Endothelial cell of umbilical vein (primary cell): ENCODE results near the gene UBE2L6. TPM values are rescaled to one million over a fixed set of nuclear protein-coding genes. Genes with fewer than 3 reads are reported as not detected.
A peak's percentile ranks its signal among the peaks of the same experiment; 100 is the strongest.

ENCODE experiments used
- BruUV-seq: library from RNA; stranded (reverse); fragments of 400-500 nt; replicated peaks from 2 replicates; lab custom pipeline; 2021; lab: Mats Ljungman, UMichigan
- CTCF ChIA-PET: fragments of 300-600, 350-600 bp; sonication (Branson Sonifier 250); formaldehyde crosslinking; loops from one replicate; lab custom pipeline; 2021; ENCODE audit warnings: antibody characterized with exemption, inconsistent platforms; lab: Charles Lee
- POLR2A ChIA-PET: fragments of 300-600, 350-600 bp; sonication (Branson Sonifier 250); formaldehyde crosslinking; loops from one replicate; lab custom pipeline; 2021; ENCODE audit warnings: antibody characterized with exemption, inconsistent platforms; lab: Charles Lee
- DNase-seq: peaks from one replicate; pipeline ENCODE4 v3.0.0-alpha.2; 2011; ENCODE audit warnings: low read depth, low spot score
- FAIRE-seq: peaks from 2 replicates; lab custom pipeline; 2011; peaks lifted over from hg19 to GRCh38; lab: Jason Lieb, UNC
- H2AFZ ChIP-seq: 2 replicates; pipeline ENCODE4 v1.6.0; 2012; ENCODE audit warnings: low read depth, low read length, control low read depth, inconsistent platforms
- H3K27ac ChIP-seq: 2 replicates; pipeline ENCODE4 v1.5.1; 2011; ENCODE audit warnings: low read depth, mild to moderate bottlenecking, control low read depth, low read length, moderate library complexity; ENCODE audit not compliant: insufficient read depth
- H3K27me3 ChIP-seq, 2 experiments: 2 replicates each; pipeline versions ENCODE4 v1.6.0 to v1.6.1; 2011; ENCODE audit warnings: low read length in 2 of 2, mixed read lengths in 1 of 2; ENCODE audit not compliant: control insufficient read depth in 2 of 2, insufficient read depth in 2 of 2
- H3K36me3 ChIP-seq, 2 experiments: 2 replicates in 1 of 2; 3 replicates in 1 of 2; pipeline ENCODE4 v1.5.1; 2011; ENCODE audit warnings: low read length in 2 of 2, mild to moderate bottlenecking in 1 of 2, moderate library complexity in 1 of 2; ENCODE audit not compliant: control insufficient read depth in 2 of 2, insufficient read depth in 2 of 2; ENCODE audit errors: extremely low read depth in 1 of 2
- H3K4me1 ChIP-seq: 3 replicates; pipeline ENCODE4 v1.5.1; 2011; ENCODE audit warnings: mild to moderate bottlenecking, low read length; ENCODE audit not compliant: control insufficient read depth, insufficient read depth; ENCODE audit errors: extremely low read depth
- H3K4me2 ChIP-seq: 2 replicates; pipeline ENCODE4 v1.6.1; 2011; ENCODE audit warnings: low read length, control low read depth, mixed read lengths; ENCODE audit not compliant: insufficient read depth
- H3K4me3 ChIP-seq, 3 experiments: fragments of 200-600 bp in 1 of 3; sonication (generic), shearing (Covaris generic) in 1 of 3; replicated peaks in 1 of 3; 2 replicates each; pipeline ENCODE4 v1.5.1; 2011 to 2016; ENCODE audit warnings: control low read depth in 3 of 3, low read length in 3 of 3, mild to moderate bottlenecking in 2 of 3, inconsistent platforms in 1 of 3, low read depth in 1 of 3, moderate library complexity in 1 of 3; ENCODE audit not compliant: insufficient read depth in 1 of 3
- H3K79me2 ChIP-seq: 2 replicates; pipeline ENCODE4 v1.6.0; 2012; ENCODE audit warnings: low read length, inconsistent platforms; ENCODE audit not compliant: control insufficient read depth, insufficient read depth
- H3K9ac ChIP-seq: replicated peaks from 2 replicates; pipeline ENCODE3; 2011; ENCODE audit warnings: low read length, control low read depth; ENCODE audit not compliant: insufficient read depth; ENCODE audit errors: extremely low read depth
- H3K9me1 ChIP-seq: replicated peaks from 3 replicates; pipeline ENCODE4 v1.6.0; 2011; ENCODE audit warnings: mild to moderate bottlenecking, low read length; ENCODE audit not compliant: control insufficient read depth, insufficient read depth; ENCODE audit errors: extremely low read depth
- H3K9me3 ChIP-seq: replicated peaks from 2 replicates; pipeline ENCODE4 v1.5.1; 2012; ENCODE audit warnings: low read length, inconsistent platforms; ENCODE audit not compliant: control insufficient read depth, insufficient read depth
- H4K20me1 ChIP-seq: replicated peaks from 2 replicates; pipeline ENCODE3; 2011; ENCODE audit warnings: mild to moderate bottlenecking, low read length; ENCODE audit not compliant: control insufficient read depth, insufficient read depth; ENCODE audit errors: extremely low read depth
- EZH2 ChIP-seq: IDR thresholded peaks from 2 replicates; pipeline ENCODE4 v1.6.1; 2012; ENCODE audit warnings: borderline replicate concordance, low read depth, mild to moderate bottlenecking, moderate library complexity, low read length, inconsistent platforms; ENCODE audit not compliant: severe bottlenecking
- FOS ChIP-seq: IDR thresholded peaks from 2 replicates; pipeline ENCODE4 v1.6.1; 2011; ENCODE audit warnings: mild to moderate bottlenecking, low read length, moderate library complexity, borderline replicate concordance; ENCODE audit not compliant: insufficient read depth
- GATA2 ChIP-seq: IDR thresholded peaks from 2 replicates; pipeline ENCODE4 v1.7.0; 2011; ENCODE audit warnings: low read depth, mild to moderate bottlenecking, moderate library complexity, mixed read lengths, low read length; ENCODE audit not compliant: insufficient read length, insufficient read depth
- JUN ChIP-seq: IDR thresholded peaks from 2 replicates; pipeline ENCODE4 v1.6.1; 2011; ENCODE audit warnings: borderline replicate concordance, low read depth; ENCODE audit not compliant: insufficient read length, insufficient read depth
- MAX ChIP-seq: IDR thresholded peaks from 2 replicates; pipeline ENCODE4 v1.6.1; 2011; ENCODE audit not compliant: insufficient read depth, insufficient read length
- MYC ChIP-seq: IDR thresholded peaks from one replicate; pipeline ENCODE4 v1.6.1; 2011; ENCODE audit warnings: mild to moderate bottlenecking, low read depth, low read length
- POLR2A ChIP-seq: IDR thresholded peaks from 2 replicates; pipeline ENCODE4 v1.6.1; 2012; ENCODE audit warnings: low read depth, mild to moderate bottlenecking, control low read depth, low read length
- POLR2AphosphoS5 ChIP-seq: IDR thresholded peaks from 2 replicates; pipeline ENCODE4 v1.6.1; 2012; ENCODE audit warnings: low read depth, mild to moderate bottlenecking, control low read depth, low read length, moderate library complexity; ENCODE audit not compliant: insufficient read depth
- dilution Hi-C: fragments of 300-500 bp; cut with MboI; formaldehyde crosslinking; loops from one replicate; pipeline ENCODE4 v1.15.0; 2019; ENCODE audit warnings: low sequenced_read_pairs; ENCODE audit not compliant: extremely low pct_ligation_motif_present
- intact Hi-C: fragments of 100-400 bp; cut with micrococcal nuclease; formaldehyde crosslinking; loops from one replicate; pipeline ENCODE4 v1.10.0; 2022
- polyA plus RNA-seq, 4 experiments: library from polyadenylated mRNA; depleted of rRNA in 3 of 4; stranded (reverse) in 3 of 4; unstranded in 1 of 4; fragments of >200 nt; gene quantifications; 2 replicates each; pipeline versions ENCODE4 v1.2.1 to v1.2.3, GENCODE V29; 2011 to 2012; ENCODE audit warnings: missing spikeins in 1 of 4
- total RNA-seq: library from RNA; stranded (reverse); gene quantifications from 2 replicates; pipeline ENCODE4 v1.2.3, GENCODE V29; 2021
- TF ChIP-seq, protein P1 (sequence below), 2 donors: IDR thresholded peaks; 1 replicate in 1 of 2; 2 replicates in 1 of 2; pipeline ENCODE4 v1.5.1; 2011; ENCODE audit warnings: low read length in 2 of 2, mild to moderate bottlenecking in 2 of 2, moderate library complexity in 2 of 2, control low read depth in 1 of 2, inconsistent platforms in 1 of 2, low read depth in 1 of 2; ENCODE audit not compliant: insufficient read depth in 1 of 2; ENCODE audit errors: extremely low read depth in 1 of 2

The UBE2L6 gene
- total and polyA plus RNA-seq, 2 donors (not counting 3 experiments of a cell fraction or from before 2014, with no cell fraction given): 22.3 to 25.2 TPM

GRCh38 chr11:57549983-57550382 is 17.5 kb downstream of the UBE2L6 start:
- intact Hi-C loops: no loop called here

GRCh38 chr11:57547854-57548377 is 19.6 kb downstream of the UBE2L6 start:
- CTCF ChIA-PET: interaction anchor here (1.0 to 2.3 kb wide), 6 partner anchors 14 to 966 kb away, joined by 3 to 13 read pairs (median 5); partner anchors contain the start of gene UBE2L6

More at GRCh38 chr11:57549983-57550382, 17.5 kb downstream of the UBE2L6 start:
- no peaks in the 10 kb centered on the region for H3K79me2 ChIP-seq
- no peak overlapping the region for H3K9ac ChIP-seq
- peaks cover 0 to 5% of the 10 kb centered on the region in 2 experiments for H3K36me3 ChIP-seq
- H3K9me3 ChIP-seq: no peaks in the 10 kb centered on the region
- H4K20me1 ChIP-seq: no peaks in the 10 kb centered on the region
- TF ChIP-seq EZH2: no peak
- H3K4me3 ChIP-seq: no peak overlapping the region
- ChIA-PET CTCF (interaction anchor here (0.6 to 0.8 kb wide), 2 partner anchors 18 to 25 kb away, joined by 3 to 4 read pairs; partner anchors contain the start of gene UBE2L6), POLR2A (no interaction called here)
- no peak for FAIRE-seq
- no peaks in the 10 kb centered on the region for H3K4me1 ChIP-seq
- dilution Hi-C loops: no loop called here
- no peaks in the 10 kb centered on the region for H3K27me3 ChIP-seq
- H3K4me2 ChIP-seq: no peak overlapping the region
- no peak overlapping the region for H2AFZ ChIP-seq
- H3K9me1 ChIP-seq: no peaks in the 10 kb centered on the region
- BruUV-seq: no TSS peak
- H3K27ac ChIP-seq: no peak overlapping the region
- DNase-seq: no peak

More at GRCh38 chr11:57547854-57548377, 19.6 kb downstream of the UBE2L6 start:
- dilution Hi-C loops: no loop called here
- Histone ChIP-seq H3K9me3 (no peaks in the 10 kb centered on the region), H3K4me2 (no peak overlapping the region), H3K79me2 (no peaks in the 10 kb centered on the region), H2AFZ (no peak overlapping the region), H3K27ac (no peak overlapping the region), H3K9ac (no peak overlapping the region), H4K20me1 (no peaks in the 10 kb centered on the region), H3K9me1 (no peaks in the 10 kb centered on the region), H3K27me3 (peaks cover 0 to 2% of the 10 kb centered on the region in 2 experiments), H3K36me3 (peaks cover 0 to 5% of the 10 kb centered on the region in 2 experiments), H3K4me1 (no peaks in the 10 kb centered on the region), H3K4me3 (no peak overlapping the region)
- no TSS peak for BruUV-seq
- intact Hi-C loops: no loop called here
- FAIRE-seq: no peak
- no peak for TF ChIP-seq FOS
- no peak for TF ChIP-seq EZH2
- no peak for TF ChIP-seq MAX
- TF ChIP-seq, protein P1, sequence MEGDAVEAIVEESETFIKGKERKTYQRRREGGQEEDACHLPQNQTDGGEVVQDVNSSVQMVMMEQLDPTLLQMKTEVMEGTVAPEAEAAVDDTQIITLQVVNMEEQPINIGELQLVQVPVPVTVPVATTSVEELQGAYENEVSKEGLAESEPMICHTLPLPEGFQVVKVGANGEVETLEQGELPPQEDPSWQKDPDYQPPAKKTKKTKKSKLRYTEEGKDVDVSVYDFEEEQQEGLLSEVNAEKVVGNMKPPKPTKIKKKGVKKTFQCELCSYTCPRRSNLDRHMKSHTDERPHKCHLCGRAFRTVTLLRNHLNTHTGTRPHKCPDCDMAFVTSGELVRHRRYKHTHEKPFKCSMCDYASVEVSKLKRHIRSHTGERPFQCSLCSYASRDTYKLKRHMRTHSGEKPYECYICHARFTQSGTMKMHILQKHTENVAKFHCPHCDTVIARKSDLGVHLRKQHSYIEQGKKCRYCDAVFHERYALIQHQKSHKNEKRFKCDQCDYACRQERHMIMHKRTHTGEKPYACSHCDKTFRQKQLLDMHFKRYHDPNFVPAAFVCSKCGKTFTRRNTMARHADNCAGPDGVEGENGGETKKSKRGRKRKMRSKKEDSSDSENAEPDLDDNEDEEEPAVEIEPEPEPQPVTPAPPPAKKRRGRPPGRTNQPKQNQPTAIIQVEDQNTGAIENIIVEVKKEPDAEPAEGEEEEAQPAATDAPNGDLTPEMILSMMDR (IDR thresholded peaks at IDR 0.05; ENCODE audit: extremely low read depth in 1 of 2, insufficient read depth in 1 of 2, low read depth in 1 of 2, low read length in 2 of 2): no peak
- TF ChIP-seq GATA2: no peak
- TF ChIP-seq POLR2AphosphoS5: no peak
- TF ChIP-seq MYC: no peak
- no peak for TF ChIP-seq JUN
- no peak for TF ChIP-seq POLR2A
- POLR2A ChIA-PET: no interaction called here
- DNase-seq: peak; percentile 23
